Lower leg skin (tissue), 4 donors: ENCODE results near the gene BRS3. TPM values are rescaled to one million over a fixed set of nuclear protein-coding genes. Genes with fewer than 3 reads are reported as not detected.

Source experiments
- DNase-seq, 2 donors: peaks; one replicate each; pipeline ENCODE4 v3.0.0-alpha.2; 2019; ENCODE audit warnings: low spot score in 2 of 2
- H3K4me3 ChIP-seq: fragments of 200-600 bp; sonication (generic); 2 replicates; pipeline ENCODE4 v1.5.1; 2017; ENCODE audit warnings: mild to moderate bottlenecking, low read depth; ENCODE audit not compliant: poor library complexity, severe bottlenecking
- CTCF ChIP-seq, 3 donors: fragments of 450-650 bp; IDR thresholded peaks; one replicate each; pipeline ENCODE4 v1.5.1; 2016; ENCODE audit warnings: antibody characterized with exemption in 3 of 3, mild to moderate bottlenecking in 3 of 3, moderate library complexity in 2 of 3
- POLR2A ChIP-seq, 2 donors: fragments of 450-650 bp; IDR thresholded peaks; one replicate each; pipeline ENCODE4 v1.6.1; 2016 to 2017; ENCODE audit warnings: antibody characterized with exemption in 2 of 2, mild to moderate bottlenecking in 1 of 2, moderate library complexity in 1 of 2
- WGBS, 2 donors: methylation state at CpG; one replicate each; pipeline ENCODE4 v1.1.5; 2018; 5-methylcytosine and 5-hydroxymethylcytosine counted together
- intact Hi-C: fragments of 100-400 bp; cut with DNase I; formaldehyde crosslinking; loops from one replicate; pipeline ENCODE4 v1.15.0; 2023; ENCODE audit warnings: low total_unique reads
- total RNA-seq, 4 donors: library from RNA; depleted of rRNA; stranded (reverse); fragments of >200 nt; gene quantifications; one replicate each; pipeline ENCODE4 v1.1.0, GENCODE V29; 2016

BRS3 gene
- total RNA-seq, 4 donors from 2014 or later, result not detected

GRCh38 chrX:136519069-136519468 lies 31.3 kb downstream of the BRS3 start:
- no peak for DNase-seq
- TF ChIP-seq CTCF (IDR thresholded peaks at IDR 0.05), result no peak
- TF ChIP-seq POLR2A (IDR thresholded peaks at IDR 0.05), result no peak
- H3K4me3 ChIP-seq, result no peak overlapping the region
- intact Hi-C loops, result no loop called here
- WGBS, 2 donors, result 69 to 84% methylated on average over 5 of the region's 5 CpGs

- intact Hi-C loops, result no loop called here
- no peak for DNase-seq
- TF ChIP-seq CTCF (IDR thresholded peaks at IDR 0.05) (no peak), POLR2A (IDR thresholded peaks at IDR 0.05) (no peak)
- H3K4me3 ChIP-seq, result no peak overlapping the region
Observed at GRCh38 chrX:136523770-136524169, 36.0 kb downstream of the BRS3 start.

- peak in 1 of 2 donors; percentile 23 for DNase-seq
- WGBS, 2 donors, result 13 to 33% methylated on average over 2 of the region's 2 CpGs
Observed at GRCh38 chrX:136525738-136526606, 38.2 kb downstream of the BRS3 start.

GRCh38 chrX:136528645-136529315 lies 41.0 kb downstream of the BRS3 start:
- no peak overlapping the region for H3K4me3 ChIP-seq
- no peak for DNase-seq
- TF ChIP-seq CTCF (IDR thresholded peaks at IDR 0.05) (no peak), POLR2A (IDR thresholded peaks at IDR 0.05) (no peak)
- 71 to 73% methylated on average over 8 of the region's 8 CpGs for WGBS, 2 donors
- intact Hi-C loops, result no loop called here

More at GRCh38 chrX:136525738-136526606, 38.2 kb downstream of the BRS3 start:
- no peak overlapping the region for H3K4me3 ChIP-seq
- intact Hi-C loops, result no loop called here
- TF ChIP-seq CTCF (IDR thresholded peaks at IDR 0.05) (no peak), POLR2A (IDR thresholded peaks at IDR 0.05) (no peak)

GRCh38 chrX:136529795-136530194 lies 42.0 kb downstream of the BRS3 start:
- 60% methylated on average over 2 of the region's 2 CpGs for WGBS, 2 donors

More at GRCh38 chrX:136529795-136530194, 42.0 kb downstream of the BRS3 start:
- TF ChIP-seq CTCF (IDR thresholded peaks at IDR 0.05) (no peak), POLR2A (IDR thresholded peaks at IDR 0.05) (no peak)
- no peak for DNase-seq
- intact Hi-C loops, result no loop called here
- no peak overlapping the region for H3K4me3 ChIP-seq
